GM19438 (cell line): ENCODE measurements around the gene TEX264.

Experiments
- ATAC-seq: cut with Tn5 transposase; IDR thresholded peaks from one replicate; pipeline ENCODE4 v1.9.1; 2021; ENCODE audit warnings: low read depth; ENCODE audit not compliant: unreplicated experiment

Gene TEX264

GRCh38 chr3:51712511-51712931 is 41.5 kb downstream of the TEX264 start:
- no peak for ATAC-seq

GRCh38 chr3:51712963-51713362 is 41.9 kb downstream of the TEX264 start:
- no peak for ATAC-seq

GRCh38 chr3:51715231-51715976 is 44.4 kb downstream of the TEX264 start:
- ATAC-seq, result no peak

- ATAC-seq, result no peak
These were observed 44.9 kb downstream of the TEX264 start for GRCh38 chr3:51715977-51716294.

GRCh38 chr3:51716805-51717204 is 45.8 kb downstream of the TEX264 start:
- no peak for ATAC-seq

GRCh38 chr3:51717446-51717845 is 46.4 kb downstream of the TEX264 start:
- ATAC-seq, result no peak

- ATAC-seq, result no peak
These were observed 46.9 kb downstream of the TEX264 start for GRCh38 chr3:51717947-51718346.

- ATAC-seq, result no peak
These were observed 47.7 kb downstream of the TEX264 start for GRCh38 chr3:51718547-51719409.

- ATAC-seq, result no peak
These were observed 48.5 kb downstream of the TEX264 start for GRCh38 chr3:51719410-51720025.

GRCh38 chr3:51720292-51721061 is 49.4 kb downstream of the TEX264 start:
- ATAC-seq, result no peak

GRCh38 chr3:51721062-51721745 is 50.2 kb downstream of the TEX264 start:
- no peak for ATAC-seq

GRCh38 chr3:51722362-51722761 is 51.3 kb downstream of the TEX264 start:
- no peak for ATAC-seq

- no peak for ATAC-seq
These were observed 56.4 kb downstream of the TEX264 start for GRCh38 chr3:51727500-51727899.

GRCh38 chr3:51729042-51729633 is 58.1 kb downstream of the TEX264 start:
- ATAC-seq, result no peak

- no peak for ATAC-seq
These were observed 63.0 kb downstream of the TEX264 start for GRCh38 chr3:51733859-51734571.

- ATAC-seq, result no peak
These were observed 63.5 kb downstream of the TEX264 start for GRCh38 chr3:51734572-51734907.

- no peak for ATAC-seq
These were observed 64.0 kb downstream of the TEX264 start for GRCh38 chr3:51735039-51735438.

GRCh38 chr3:51735950-51736349 is 64.9 kb downstream of the TEX264 start:
- no peak for ATAC-seq

- ATAC-seq, result no peak
These were observed 68.1 kb downstream of the TEX264 start for GRCh38 chr3:51739110-51739509.
